GM12865 (cell line): Measurements from ENCODE around the gene FITM2.

Experiments
- DNase-seq: peaks from one replicate; pipeline ENCODE4 v3.0.0; 2010; ENCODE audit warnings: low read depth
- H3K4me3 ChIP-seq: 2 replicates; pipeline ENCODE4 v1.5.1; 2011; ENCODE audit warnings: mild to moderate bottlenecking, low read depth, low read length, control low read depth
- TF ChIP-seq, protein P1 (sequence below): IDR thresholded peaks from 2 replicates; pipeline ENCODE4 v1.5.1; 2011; ENCODE audit warnings: low read length, control low read depth, low read depth, inconsistent platforms; ENCODE audit not compliant: insufficient read depth; ENCODE audit errors: missing control alignments

The FITM2 gene

DNA sequence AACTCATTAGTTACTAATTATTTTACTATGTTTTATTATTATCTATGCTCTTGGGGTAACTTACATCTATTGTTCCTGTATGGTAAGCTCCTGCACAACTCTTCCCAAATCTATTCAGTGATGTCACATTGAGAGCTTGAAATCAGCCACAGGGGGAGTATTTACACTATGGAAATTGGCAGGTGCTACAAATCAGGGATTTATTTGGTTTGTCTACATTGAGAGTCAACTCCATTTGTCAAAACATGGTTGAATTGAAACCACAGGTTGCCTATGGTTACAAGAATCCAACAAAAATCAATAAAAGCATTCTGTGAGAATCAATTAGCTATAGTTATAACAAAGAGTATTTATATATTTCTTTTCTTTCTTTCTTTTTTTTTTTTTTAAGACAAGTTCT lies 3.9 kb upstream of the FITM2 start:
- no peak overlapping the region for H3K4me3 ChIP-seq
- TF ChIP-seq, protein P1, sequence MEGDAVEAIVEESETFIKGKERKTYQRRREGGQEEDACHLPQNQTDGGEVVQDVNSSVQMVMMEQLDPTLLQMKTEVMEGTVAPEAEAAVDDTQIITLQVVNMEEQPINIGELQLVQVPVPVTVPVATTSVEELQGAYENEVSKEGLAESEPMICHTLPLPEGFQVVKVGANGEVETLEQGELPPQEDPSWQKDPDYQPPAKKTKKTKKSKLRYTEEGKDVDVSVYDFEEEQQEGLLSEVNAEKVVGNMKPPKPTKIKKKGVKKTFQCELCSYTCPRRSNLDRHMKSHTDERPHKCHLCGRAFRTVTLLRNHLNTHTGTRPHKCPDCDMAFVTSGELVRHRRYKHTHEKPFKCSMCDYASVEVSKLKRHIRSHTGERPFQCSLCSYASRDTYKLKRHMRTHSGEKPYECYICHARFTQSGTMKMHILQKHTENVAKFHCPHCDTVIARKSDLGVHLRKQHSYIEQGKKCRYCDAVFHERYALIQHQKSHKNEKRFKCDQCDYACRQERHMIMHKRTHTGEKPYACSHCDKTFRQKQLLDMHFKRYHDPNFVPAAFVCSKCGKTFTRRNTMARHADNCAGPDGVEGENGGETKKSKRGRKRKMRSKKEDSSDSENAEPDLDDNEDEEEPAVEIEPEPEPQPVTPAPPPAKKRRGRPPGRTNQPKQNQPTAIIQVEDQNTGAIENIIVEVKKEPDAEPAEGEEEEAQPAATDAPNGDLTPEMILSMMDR, result no peak
- DNase-seq, result no peak

DNA sequence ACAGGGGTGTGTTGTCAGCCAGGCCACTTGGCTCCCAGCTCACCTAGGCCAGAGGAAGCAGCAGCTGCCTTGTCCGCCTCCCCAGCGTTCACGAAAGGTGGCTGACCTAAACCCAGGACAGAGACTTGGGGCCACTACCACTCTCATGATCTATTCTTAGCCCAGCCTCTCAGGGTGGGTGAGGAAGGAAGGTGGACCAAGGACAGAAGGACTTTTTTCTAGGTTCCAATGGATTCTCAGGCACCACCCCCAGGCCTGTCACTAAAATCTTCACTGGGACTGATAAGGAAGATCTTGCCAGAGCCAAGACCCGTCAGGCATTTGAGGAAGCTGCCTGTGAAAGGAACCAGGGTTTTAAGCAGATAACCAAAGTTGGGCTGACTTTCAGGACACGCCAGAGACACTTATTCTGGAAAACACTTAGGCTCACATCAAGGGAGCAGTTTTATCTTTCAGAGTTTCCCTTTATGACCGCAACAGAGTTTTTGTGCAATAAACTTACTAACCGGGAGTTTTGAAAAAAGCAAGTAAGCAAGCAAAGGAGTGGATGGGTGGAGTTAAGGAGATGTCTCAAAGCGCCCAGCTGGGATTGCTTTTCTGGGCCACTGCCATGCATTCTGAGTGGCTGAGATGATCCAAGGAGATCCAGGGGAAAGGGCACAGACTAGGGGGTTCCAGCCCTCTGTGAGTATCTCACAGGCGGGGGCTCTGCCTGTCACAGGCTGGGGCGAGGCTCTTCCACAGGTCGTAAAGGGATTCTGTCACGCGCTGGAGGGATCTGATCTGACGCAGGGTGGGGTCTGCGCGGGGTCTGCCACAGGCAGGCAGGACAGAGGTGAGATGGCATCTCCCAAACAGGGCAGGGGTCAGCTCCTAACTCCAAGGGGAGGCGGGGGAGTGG lies 989 bp downstream of the FITM2 start:
- no peak for DNase-seq
- TF ChIP-seq, protein P1, result no peak
- H3K4me3 ChIP-seq, result peak overlapping the region; percentile 71

DNA sequence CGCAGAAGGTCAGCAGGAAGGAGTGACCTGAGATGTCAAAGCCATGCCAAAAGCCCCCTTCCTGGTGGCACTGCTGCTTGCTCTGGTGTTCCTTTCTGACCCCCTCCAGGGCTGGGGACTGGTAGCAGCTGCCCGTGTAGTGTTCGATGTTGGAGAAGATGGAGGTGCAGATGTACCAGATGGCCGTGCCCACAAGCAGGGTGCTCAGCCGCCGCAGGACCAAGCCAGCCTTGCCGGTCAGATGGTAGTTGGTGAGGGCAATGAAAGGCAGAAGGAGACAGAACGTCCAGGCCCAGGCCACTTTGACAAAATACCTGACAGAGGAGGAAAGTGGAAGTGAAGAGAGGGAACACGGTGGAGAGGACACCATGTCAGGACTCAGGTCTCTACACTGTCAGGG lies 4.1 kb downstream of the FITM2 start:
- no peak for DNase-seq
- no peak overlapping the region for H3K4me3 ChIP-seq
- TF ChIP-seq, protein P1, result no peak

DNA sequence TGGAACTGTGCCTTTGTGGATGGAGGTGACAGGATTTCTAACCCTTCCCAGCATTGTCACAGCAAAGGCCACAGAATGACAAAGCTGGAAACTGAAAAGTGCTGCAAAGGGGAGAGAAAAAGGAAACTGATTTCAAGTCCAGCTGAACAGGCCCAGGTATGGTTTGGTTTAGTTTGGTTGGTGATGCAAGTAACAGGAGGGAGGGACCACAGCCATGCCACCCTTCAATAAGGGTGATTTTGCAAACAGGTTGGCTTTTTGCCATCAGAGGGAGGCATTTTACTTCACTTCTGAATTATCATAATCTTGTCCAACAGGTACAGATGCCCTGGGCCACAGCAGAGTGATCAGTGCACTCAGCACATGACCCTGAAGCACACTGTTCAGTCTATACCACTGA lies 6.6 kb downstream of the FITM2 start:
- TF ChIP-seq, protein P1, result no peak
- no peak overlapping the region for H3K4me3 ChIP-seq
- DNase-seq, result no peak

DNA sequence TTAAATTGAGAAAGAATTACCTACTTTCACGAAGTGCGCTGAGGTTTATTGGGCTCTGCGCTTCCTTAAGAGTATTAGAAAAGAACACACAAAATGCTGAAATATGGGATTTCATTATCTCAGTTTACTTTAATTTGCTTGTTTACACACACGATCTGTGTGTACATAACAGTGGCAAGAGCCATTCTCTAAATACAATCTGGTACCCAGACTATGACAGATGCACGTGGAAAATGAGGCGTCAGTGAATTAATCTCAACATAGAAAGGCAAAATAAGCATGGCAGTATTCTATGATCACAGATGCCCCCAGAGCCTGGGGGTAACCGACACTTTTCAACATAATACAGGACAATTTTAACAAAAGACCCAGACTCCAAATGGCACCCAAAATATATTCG lies 8.3 kb downstream of the FITM2 start:
- no peak for DNase-seq
- TF ChIP-seq, protein P1, result no peak
- H3K4me3 ChIP-seq, result no peak overlapping the region

DNA sequence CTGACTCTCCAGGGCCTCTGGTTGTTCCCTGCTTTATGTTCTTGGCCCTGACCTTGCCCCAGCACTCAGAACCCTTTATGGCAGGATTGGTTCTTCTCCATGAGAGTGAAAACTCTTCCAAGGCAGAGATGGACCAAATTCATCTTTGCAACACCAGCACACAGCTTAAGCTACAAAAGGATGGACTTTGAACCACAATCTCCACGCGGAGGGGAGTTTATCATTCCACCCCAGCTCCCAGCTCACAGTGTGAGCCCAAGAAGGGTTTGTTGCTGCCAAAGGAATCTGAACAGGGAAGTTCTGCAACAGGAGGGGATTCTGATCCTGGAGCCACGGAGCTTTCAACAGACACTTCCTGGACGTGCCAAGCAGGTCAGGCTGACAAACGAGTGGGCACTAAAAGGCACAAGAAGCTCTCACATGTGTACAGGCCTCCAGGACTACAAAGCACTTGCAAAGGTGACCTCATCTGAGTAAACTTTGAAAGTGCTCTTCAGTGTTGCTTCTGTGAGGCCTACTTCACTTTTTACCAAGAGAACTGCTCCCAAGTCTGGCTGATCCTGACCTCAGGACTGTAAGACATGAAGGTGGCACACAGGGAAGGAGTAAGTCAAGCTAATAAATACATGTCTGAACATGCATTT lies 8.9 kb downstream of the FITM2 start:
- no peak overlapping the region for H3K4me3 ChIP-seq
- TF ChIP-seq, protein P1, result no peak
- no peak for DNase-seq
